Right cardiac atrium (tissue), 5 donors: Measurements from ENCODE around the gene GDPD4. TPM values are rescaled to one million over a fixed set of nuclear protein-coding genes. Genes with fewer than 3 reads are reported as not detected.

Source experiments
- ATAC-seq, 2 donors: fragments of 200-7000 bp; cut with Tn5 transposase; one replicate each; pipeline versions ENCODE4 v1.8.0 to v1.9.1; 2020; ENCODE audit warnings: moderate library complexity in 2 of 2, mild to moderate bottlenecking in 1 of 2
- DNase-seq, 3 donors: peaks; one replicate each; pipeline ENCODE4 v3.0.0-alpha.2; 2020
- H3K27ac ChIP-seq: one replicate; pipeline ENCODE4 v1.5.1; 2013; ENCODE audit warnings: mild to moderate bottlenecking, low read length, control low read depth, moderate library complexity
- H3K27me3 ChIP-seq: one replicate; pipeline ENCODE4 v1.6.1; 2013; ENCODE audit not compliant: control insufficient read depth, insufficient read depth
- H3K4me1 ChIP-seq: one replicate; pipeline ENCODE4 v1.6.1; 2013; ENCODE audit warnings: low read length; ENCODE audit not compliant: control insufficient read depth, insufficient read depth
- H3K4me3 ChIP-seq: one replicate; pipeline ENCODE4 v1.5.1; 2013; ENCODE audit warnings: low read length, control low read depth
- H3K9me3 ChIP-seq: one replicate; pipeline ENCODE4 v1.6.1; 2013; ENCODE audit warnings: low read length; ENCODE audit not compliant: control insufficient read depth
- WGBS: extraction: QIAGEN DNeasy Blood & Tissue Kit; methylation state at CpG from one replicate; pipeline ENCODE4 v1.1.7; 2013; 5-methylcytosine and 5-hydroxymethylcytosine counted together
- intact Hi-C, 4 donors: fragments of 100-400 bp; cut with DNase I; formaldehyde crosslinking; loops; one replicate each; pipeline versions ENCODE4 v1.11.0 to v1.14.0; 2022 to 2023
- polyA plus RNA-seq: library from polyadenylated mRNA; stranded (reverse); fragments of 200-250 nt; gene quantifications from one replicate; pipeline ENCODE4 v1.2.3, GENCODE V29; 2013
- total RNA-seq, 4 donors: library from RNA; stranded (reverse); fragmentation: NEBNext Ultra II Directional; extraction: Animal tissue kit (Norgen Biotek cat#: 25700); gene quantifications; one replicate each; pipeline ENCODE4 v1.2.1, GENCODE V29; 2021
- donor health status: healthy with polysubstance abuse.
- donor health status: DM: no; HTN: yes; CAD: no.
- donor health status: DM: no; HTN: no; CAD: no.
- donor health status: DM: no; HTN: yes; CAD: no; lungs with severe emphysema.
- donor health status: DM: yes; HTN: yes; CAD: no.

GDPD4 gene
- total and polyA plus RNA-seq, 5 donors, result 0.52 to 0.69 TPM; not detected in 3

GRCh38 chr11:77232242-77232641 lies 69.2 kb downstream of the GDPD4 start:
- no peaks in the 10 kb centered on the region for H3K9me3 ChIP-seq
- no peaks in the 10 kb centered on the region for H3K27me3 ChIP-seq
- intact Hi-C loops, result no loop called here
- ATAC-seq (no peak), DNase-seq (no peak)
- WGBS, result 92% methylated on average over 4 of the region's 4 CpGs
- no peaks in the 10 kb centered on the region for H3K4me1 ChIP-seq
- no peak overlapping the region for H3K4me3 ChIP-seq
- H3K27ac ChIP-seq, result no peak overlapping the region

GRCh38 chr11:77231800-77232199 lies 69.7 kb downstream of the GDPD4 start:
- 87% methylated on average over 1 of the region's 1 CpG for WGBS
- H3K4me1 ChIP-seq, result no peaks in the 10 kb centered on the region
- no peak for ATAC-seq
- H3K27me3 ChIP-seq, result no peaks in the 10 kb centered on the region
- no peaks in the 10 kb centered on the region for H3K9me3 ChIP-seq
- intact Hi-C loops, result no loop called here
- H3K4me3 ChIP-seq, result no peak overlapping the region
- DNase-seq, result no peak
- no peak overlapping the region for H3K27ac ChIP-seq

- 95% methylated on average over 5 of the region's 5 CpGs for WGBS
- no peak for ATAC-seq
- no peaks in the 10 kb centered on the region for H3K4me1 ChIP-seq
Measured at GRCh38 chr11:77230878-77231605, 70.4 kb downstream of the GDPD4 start.

GRCh38 chr11:77223797-77224196 lies 77.7 kb downstream of the GDPD4 start:
- intact Hi-C loops, result no loop called here
- Histone ChIP-seq H3K4me1 (no peaks in the 10 kb centered on the region), H3K9me3 (no peaks in the 10 kb centered on the region), H3K27ac (no peak overlapping the region), H3K27me3 (no peaks in the 10 kb centered on the region), H3K4me3 (no peak overlapping the region)
- WGBS, result 79% methylated on average over 9 of the region's 9 CpGs
- ATAC-seq (no peak), DNase-seq (no peak)

More at GRCh38 chr11:77230878-77231605, 70.4 kb downstream of the GDPD4 start:
- DNase-seq, result no peak
- Histone ChIP-seq H3K9me3 (no peaks in the 10 kb centered on the region), H3K27ac (no peak overlapping the region), H3K4me3 (no peak overlapping the region), H3K27me3 (no peaks in the 10 kb centered on the region)
- intact Hi-C loops, result no loop called here

GRCh38 chr11:77217156-77217555 lies 84.3 kb downstream of the GDPD4 start:
- WGBS, result 84% methylated on average over 2 of the region's 2 CpGs
- Histone ChIP-seq H3K27me3 (no peaks in the 10 kb centered on the region), H3K9me3 (no peaks in the 10 kb centered on the region), H3K27ac (no peak overlapping the region), H3K4me1 (no peaks in the 10 kb centered on the region), H3K4me3 (no peak overlapping the region)
- intact Hi-C loops, result no loop called here
- no peak for ATAC-seq
- DNase-seq, result no peak

GRCh38 chr11:77215106-77215505 lies 86.4 kb downstream of the GDPD4 start:
- 83% methylated on average over 3 of the region's 3 CpGs for whole genome bisulfite sequencing

GRCh38 chr11:77214557-77214956 lies 86.9 kb downstream of the GDPD4 start:
- intact Hi-C loops, result no loop called here

More at GRCh38 chr11:77215106-77215505, 86.4 kb downstream of the GDPD4 start:
- DNase-seq, result no peak
- H3K27ac ChIP-seq, result no peak overlapping the region
- no peak overlapping the region for H3K4me3 ChIP-seq
- intact Hi-C loops, result no loop called here
- H3K9me3 ChIP-seq, result no peaks in the 10 kb centered on the region
- no peaks in the 10 kb centered on the region for H3K27me3 ChIP-seq
- ATAC-seq, result no peak
- H3K4me1 ChIP-seq, result no peaks in the 10 kb centered on the region

GRCh38 chr11:77213589-77214428 lies 87.7 kb downstream of the GDPD4 start:
- no peaks in the 10 kb centered on the region for H3K9me3 ChIP-seq
- DNase-seq (no peak), ATAC-seq (no peak)
- no peak overlapping the region for H3K4me3 ChIP-seq
- WGBS, result 87% methylated on average over 18 of the region's 18 CpGs
- no peaks in the 10 kb centered on the region for H3K4me1 ChIP-seq
- intact Hi-C loops, result no loop called here
- no peaks in the 10 kb centered on the region for H3K27me3 ChIP-seq
- no peak overlapping the region for H3K27ac ChIP-seq

More at GRCh38 chr11:77214557-77214956, 86.9 kb downstream of the GDPD4 start:
- H3K27me3 ChIP-seq, result no peaks in the 10 kb centered on the region
- H3K27ac ChIP-seq, result no peak overlapping the region
- no peak overlapping the region for H3K4me3 ChIP-seq
- H3K9me3 ChIP-seq, result no peaks in the 10 kb centered on the region
- DNase-seq (no peak), ATAC-seq (no peak)
- WGBS, result 80% methylated on average over 9 of the region's 9 CpGs
- no peaks in the 10 kb centered on the region for H3K4me1 ChIP-seq

- Histone ChIP-seq H3K9me3 (no peaks in the 10 kb centered on the region), H3K27me3 (no peaks in the 10 kb centered on the region), H3K4me3 (no peak overlapping the region), H3K4me1 (no peaks in the 10 kb centered on the region), H3K27ac (no peak overlapping the region)
- DNase-seq (no peak), ATAC-seq (no peak)
- intact Hi-C loops, result no loop called here
- WGBS, result 86% methylated on average over 13 of the region's 13 CpGs
Measured at GRCh38 chr11:77213029-77213579, 88.4 kb downstream of the GDPD4 start.

GRCh38 chr11:77212314-77213007 lies 89.0 kb downstream of the GDPD4 start:
- Histone ChIP-seq H3K27me3 (no peaks in the 10 kb centered on the region), H3K4me1 (no peaks in the 10 kb centered on the region), H3K9me3 (no peaks in the 10 kb centered on the region), H3K27ac (no peak overlapping the region), H3K4me3 (no peak overlapping the region)
- ATAC-seq, result no peak
- 92% methylated on average over 8 of the region's 8 CpGs for WGBS
- intact Hi-C loops, result no loop called here
- DNase-seq, result no peak
